GM18867 (cell line): ENCODE results near the gene SOX2.

ENCODE experiments used
- ATAC-seq: cut with Tn5 transposase; IDR thresholded peaks from one replicate; pipeline ENCODE4 v1.9.1; 2021; ENCODE audit warnings: mild to moderate bottlenecking, moderate library complexity; ENCODE audit not compliant: unreplicated experiment

Gene SOX2

DNA sequence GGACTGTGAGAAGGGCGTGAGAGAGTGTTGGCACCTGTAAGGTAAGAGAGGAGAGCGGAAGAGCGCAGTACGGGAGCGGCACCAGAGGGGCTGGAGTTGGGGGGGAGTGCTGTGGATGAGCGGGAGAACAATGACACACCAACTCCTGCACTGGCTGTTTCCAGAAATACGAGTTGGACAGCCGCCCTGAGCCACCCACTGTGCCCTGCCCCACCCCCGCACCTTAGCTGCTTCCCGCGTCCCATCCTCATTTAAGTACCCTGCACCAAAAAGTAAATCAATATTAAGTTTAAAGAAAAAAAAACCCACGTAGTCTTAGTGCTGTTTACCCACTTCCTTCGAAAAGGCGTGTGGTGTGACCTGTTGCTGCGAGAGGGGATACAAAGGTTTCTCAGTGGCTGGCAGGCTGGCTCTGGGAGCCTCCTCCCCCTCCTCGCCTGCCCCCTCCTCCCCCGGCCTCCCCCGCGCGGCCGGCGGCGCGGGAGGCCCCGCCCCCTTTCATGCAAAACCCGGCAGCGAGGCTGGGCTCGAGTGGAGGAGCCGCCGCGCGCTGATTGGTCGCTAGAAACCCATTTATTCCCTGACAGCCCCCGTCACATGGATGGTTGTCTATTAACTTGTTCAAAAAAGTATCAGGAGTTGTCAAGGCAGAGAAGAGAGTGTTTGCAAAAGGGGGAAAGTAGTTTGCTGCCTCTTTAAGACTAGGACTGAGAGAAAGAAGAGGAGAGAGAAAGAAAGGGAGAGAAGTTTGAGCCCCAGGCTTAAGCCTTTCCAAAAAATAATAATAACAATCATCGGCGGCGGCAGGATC, at the start of gene SOX2:
SOX2 (plus strand) TSS at position 601 of the 811 bp plus-strand sequence. CDS start 436 bp downstream, outside the sequence.
- peak; percentile 60 for ATAC-seq

GRCh38 chr3:181683563-181683962, 28.2 kb upstream of the SOX2 start:
- no peak for ATAC-seq

DNA sequence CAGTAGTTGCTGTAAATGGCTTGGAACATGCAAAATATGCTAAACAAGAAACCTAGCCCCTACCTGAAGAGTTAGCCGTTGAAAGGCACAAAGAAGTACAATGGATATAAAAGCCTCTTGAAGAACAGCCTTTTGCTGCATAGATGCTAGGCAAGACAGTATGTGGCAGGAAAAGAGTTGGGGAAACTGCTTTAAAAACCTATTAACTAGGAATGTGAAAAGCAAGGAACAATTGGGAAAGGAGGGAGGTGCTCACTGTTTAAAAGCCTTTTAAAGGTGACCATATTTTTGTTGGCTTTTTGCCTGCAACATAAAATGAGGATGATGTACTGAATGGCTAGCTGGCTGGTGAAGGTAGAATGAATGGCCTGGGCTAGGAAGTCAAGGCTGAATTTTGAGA, 24.5 kb upstream of the SOX2 start:
- no peak for ATAC-seq

DNA sequence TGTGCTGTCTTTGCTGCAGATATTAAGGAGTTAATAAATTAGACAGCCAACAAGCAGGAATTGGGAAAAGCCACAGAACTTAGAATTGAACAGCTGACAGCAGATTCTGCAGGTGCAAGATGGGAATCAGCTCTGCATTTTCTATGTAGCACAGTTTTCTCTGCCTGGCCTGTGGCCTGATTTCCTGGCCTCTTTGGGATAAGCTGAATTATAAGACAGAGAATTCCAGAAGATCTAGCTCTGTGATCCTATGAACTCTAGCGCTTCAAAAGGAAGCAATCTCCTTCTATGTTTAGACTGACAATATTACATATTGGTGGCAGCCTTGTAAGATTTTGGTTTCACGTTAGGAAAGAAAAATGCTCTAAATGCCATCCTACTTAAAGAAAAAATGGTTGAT, 24.0 kb upstream of the SOX2 start:
- ATAC-seq, result no peak

- no peak for ATAC-seq
These were observed 22.2 kb upstream of the SOX2 start for GRCh38 chr3:181689546-181689945.

DNA sequence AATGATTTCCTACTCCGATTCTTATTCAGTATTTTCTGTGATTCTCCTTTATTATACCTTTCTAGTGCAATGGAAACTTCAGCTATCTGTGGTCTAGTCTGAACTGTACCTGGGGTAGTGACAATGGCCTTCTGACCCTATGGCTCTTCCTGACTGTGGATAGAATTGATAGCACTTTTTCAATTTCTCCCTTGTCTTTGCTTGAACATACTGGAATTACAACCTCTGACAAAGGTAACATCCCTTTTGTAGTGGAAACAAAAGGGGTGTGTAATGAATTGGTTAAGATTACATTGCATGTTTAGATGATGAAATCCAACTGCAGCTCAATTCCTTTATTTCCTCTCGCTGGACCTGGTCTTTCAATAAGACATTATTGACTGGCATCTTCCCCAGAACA, 21.0 kb upstream of the SOX2 start:
- ATAC-seq, result no peak

- no peak for ATAC-seq
These were observed 19.8 kb upstream of the SOX2 start for GRCh38 chr3:181691901-181692300.

DNA sequence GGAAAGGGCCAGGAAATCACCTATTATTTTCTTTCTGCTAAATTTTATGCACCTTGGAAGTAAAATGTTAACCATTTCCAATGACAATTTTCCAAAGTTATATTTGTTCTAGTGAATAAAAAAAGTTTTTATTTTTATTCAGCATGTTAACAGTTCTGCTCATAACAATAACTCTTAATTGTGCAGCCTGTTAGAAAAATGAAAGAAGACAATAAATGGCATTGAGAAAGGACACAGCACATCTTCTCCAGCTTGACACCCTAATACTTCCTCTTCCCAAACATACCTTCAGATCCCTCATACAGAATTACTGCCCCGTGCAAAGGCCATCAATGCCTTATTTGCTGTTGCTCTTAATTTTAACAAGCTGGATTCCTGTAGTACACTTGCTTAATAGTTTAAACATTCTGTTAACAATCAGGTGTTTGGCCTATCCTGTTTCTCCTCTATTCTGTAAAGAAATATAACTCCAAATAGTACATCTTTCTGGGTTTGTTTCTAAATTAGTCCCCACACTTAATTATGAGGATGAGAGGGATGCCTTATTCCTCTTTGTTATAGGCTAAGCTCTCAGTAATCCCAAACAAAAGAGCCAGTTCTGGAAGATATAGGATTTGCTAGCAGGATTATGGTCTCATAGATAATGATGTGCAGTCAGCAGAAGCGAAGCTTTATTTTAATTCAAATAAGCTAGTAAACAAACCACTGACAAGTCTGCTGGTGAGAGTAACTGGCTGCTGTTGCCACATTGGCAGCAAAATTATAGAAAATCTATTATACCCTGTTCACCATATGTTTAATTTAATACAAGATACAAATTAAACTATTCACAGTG, 19.2 kb upstream of the SOX2 start:
- no peak for ATAC-seq

- ATAC-seq, result no peak
These were observed 18.4 kb upstream of the SOX2 start for GRCh38 chr3:181693280-181693679.

- no peak for ATAC-seq
These were observed 16.7 kb upstream of the SOX2 start for GRCh38 chr3:181694805-181695660.

GRCh38 chr3:181695661-181696491, 15.8 kb upstream of the SOX2 start:
- no peak for ATAC-seq

- no peak for ATAC-seq
These were observed 15.0 kb upstream of the SOX2 start for GRCh38 chr3:181696626-181697230.

- no peak for ATAC-seq
These were observed 13.3 kb upstream of the SOX2 start for GRCh38 chr3:181698263-181698954.

DNA sequence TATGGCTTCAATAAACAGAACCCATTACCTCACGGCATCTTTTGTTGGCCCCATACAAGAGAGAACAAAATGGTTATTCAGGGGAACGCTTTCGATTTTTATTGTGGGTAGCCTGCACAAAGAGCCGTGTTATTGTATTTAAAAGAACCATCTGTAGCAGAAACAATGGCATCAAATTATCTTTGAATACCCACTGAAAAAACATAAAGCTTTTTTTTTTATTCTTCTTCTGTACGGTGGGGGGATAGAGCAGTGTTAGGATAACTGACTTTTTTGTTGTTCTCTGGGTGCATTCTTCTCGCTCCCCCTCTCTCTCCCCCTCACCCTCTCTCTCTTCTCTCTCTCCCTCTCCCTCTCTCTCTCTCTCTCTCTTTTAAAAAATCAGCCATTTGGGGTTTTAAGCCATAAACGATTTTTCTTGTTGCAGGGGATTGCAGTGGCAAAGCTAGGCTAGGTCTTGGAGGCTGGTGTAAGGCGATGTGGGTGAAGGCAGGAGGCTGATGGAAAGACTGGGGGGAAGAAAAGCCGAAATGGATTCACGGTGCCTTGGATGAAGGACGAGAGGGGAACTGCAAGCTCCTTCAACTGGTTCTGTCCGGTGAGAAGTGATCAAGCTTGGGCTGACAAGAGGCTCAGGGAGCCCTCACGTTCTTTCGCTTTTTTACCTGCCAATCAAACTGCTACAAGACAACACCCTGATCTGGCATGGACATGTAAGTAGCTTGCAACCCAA, 12.4 kb upstream of the SOX2 start:
- ATAC-seq, result no peak

GRCh38 chr3:181700168-181701087, 11.3 kb upstream of the SOX2 start:
- peak; percentile 82 for ATAC-seq

DNA sequence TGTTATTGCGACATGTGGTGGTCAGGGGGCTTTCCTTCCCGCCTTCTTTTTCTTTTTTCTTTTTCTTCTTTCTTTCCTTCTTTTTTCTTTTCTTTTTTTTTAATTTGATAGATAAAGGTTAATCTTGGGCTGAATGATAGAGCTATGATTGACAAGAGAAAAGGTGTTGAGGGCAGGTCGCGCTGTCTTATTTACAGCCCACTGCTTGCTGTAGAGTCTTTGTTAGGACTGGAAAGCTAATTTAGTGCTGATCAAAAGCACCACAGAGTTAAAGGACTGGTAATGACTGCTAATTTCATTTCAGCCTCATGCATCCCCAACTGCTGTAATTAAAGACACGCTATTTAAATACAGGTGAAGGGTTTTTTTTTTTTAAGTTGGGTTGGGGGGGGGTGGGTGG, 10.6 kb upstream of the SOX2 start:
- no peak for ATAC-seq

DNA sequence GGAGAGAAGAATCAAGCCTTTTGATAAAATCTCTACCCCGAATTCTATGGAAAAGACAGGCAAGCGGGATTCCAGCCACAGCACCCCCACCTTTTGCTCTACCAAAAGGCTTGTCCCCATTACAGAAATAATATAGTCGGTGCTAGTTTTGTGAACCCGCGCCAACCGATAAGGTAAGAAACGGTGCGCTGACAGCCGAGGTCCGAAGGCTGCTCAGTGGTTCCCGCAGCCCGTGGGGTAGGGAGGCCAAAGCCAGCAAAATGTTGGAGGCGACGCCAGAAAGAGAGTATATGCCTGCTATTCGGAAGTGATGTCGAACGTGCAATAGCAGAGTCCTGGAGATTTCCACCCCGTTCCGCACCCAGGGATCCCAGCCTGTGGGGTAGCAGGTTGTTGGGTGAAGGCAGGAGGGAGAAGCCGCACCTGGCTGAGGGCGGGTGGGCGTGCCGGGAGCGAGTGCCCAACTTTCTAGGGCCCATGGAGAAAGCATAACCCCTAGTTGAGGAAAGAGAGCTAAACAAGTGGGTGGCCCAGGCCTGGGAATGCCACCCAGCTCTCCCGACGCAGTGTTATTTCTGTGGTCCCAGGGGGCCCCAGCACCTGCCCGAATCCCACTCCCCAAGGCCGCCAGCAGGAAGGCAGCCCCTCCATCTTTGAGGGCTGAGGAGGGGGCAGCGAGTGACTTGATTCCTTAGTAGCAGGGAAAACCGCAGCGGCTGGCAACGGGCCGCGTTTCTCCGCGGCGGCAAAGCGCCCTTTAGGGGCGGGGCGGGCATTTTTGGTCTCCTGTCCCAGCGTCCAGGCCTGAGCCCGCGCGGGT, 7.9 kb upstream of the SOX2 start:
- no peak for ATAC-seq
